Hepatocyte (in vitro differentiated cells): ENCODE data around the gene GAB1.

ENCODE experiments used
- CTCF ChIP-seq: fragments of 200-600 bp; sonication (generic); IDR thresholded peaks from 2 replicates; pipeline ENCODE4 v1.5.1; 2016; ENCODE audit warnings: antibody characterized with exemption, mild to moderate bottlenecking; ENCODE audit not compliant: poor library complexity
- EZH2 ChIP-seq: fragments of 200-600 bp; sonication (generic); IDR thresholded peaks from 2 replicates; pipeline ENCODE4 v1.6.1; 2016; ENCODE audit warnings: antibody characterized with exemption, mild to moderate bottlenecking, borderline replicate concordance
- EZH2phosphoT487 ChIP-seq: fragments of 200-600 bp; sonication (generic); IDR thresholded peaks from one replicate; pipeline ENCODE4 v1.6.1; 2018; ENCODE audit warnings: antibody characterized with exemption, mild to moderate bottlenecking, low read depth, moderate library complexity; ENCODE audit not compliant: unreplicated experiment, severe bottlenecking

DNA sequence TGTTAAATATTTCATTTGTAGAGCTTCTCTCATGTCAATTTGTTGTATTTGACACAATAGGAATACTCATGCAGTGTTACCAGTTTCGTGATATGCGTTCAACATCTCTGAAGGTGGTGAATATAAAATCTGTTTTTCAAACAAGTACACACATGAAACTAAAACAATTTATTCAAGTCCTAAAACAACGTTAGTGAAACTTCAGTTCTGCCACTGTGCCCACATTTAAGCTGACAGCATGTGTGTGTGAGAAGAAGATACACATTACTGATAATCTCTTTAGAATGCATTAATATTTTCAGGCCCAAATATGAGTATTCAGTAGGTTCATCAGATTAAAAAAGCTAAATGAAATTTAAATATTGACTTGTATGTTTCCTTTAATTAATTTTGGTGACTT, 21.7 kb downstream of the GAB1 start:
- no peak for TF ChIP-seq CTCF
- no peak for TF ChIP-seq EZH2
- TF ChIP-seq EZH2phosphoT487: no peak
